ENCODE measurements around the gene HOXD10.

- TF ChIP-seq CTCF (IDR thresholded peaks at IDR 0.05) (peak; percentile 96), REST (IDR thresholded peaks at IDR 0.05; ENCODE audit: insufficient read depth in 1 of 2, low read depth in 2 of 2, low read length in 1 of 2) (no peak), POLR2AphosphoS5 (IDR thresholded peaks at IDR 0.05; ENCODE audit: low read depth, low read length) (no peak)
Observed at GRCh38 chr2:176140513-176141317, 24.1 kb downstream of the HOXD10 start.

Data from Panc1 (cell line).